ENCODE measurements around the gene ANKIB1.

- TF ChIP-seq CTCF (IDR thresholded peaks at IDR 0.05; ENCODE audit: low read depth, low read length, poor library complexity, severe bottlenecking) (no peak), EZH2phosphoT487 (IDR thresholded peaks at IDR 0.05; ENCODE audit: borderline replicate concordance, low read length) (no peak)
Measured at GRCh38 chr7:92417913-92418312, 172.1 kb downstream of the ANKIB1 start.

All from DOHH2 (cell line).